ENCODE data around the gene ZNF277.

The ZNF277 gene

DNA sequence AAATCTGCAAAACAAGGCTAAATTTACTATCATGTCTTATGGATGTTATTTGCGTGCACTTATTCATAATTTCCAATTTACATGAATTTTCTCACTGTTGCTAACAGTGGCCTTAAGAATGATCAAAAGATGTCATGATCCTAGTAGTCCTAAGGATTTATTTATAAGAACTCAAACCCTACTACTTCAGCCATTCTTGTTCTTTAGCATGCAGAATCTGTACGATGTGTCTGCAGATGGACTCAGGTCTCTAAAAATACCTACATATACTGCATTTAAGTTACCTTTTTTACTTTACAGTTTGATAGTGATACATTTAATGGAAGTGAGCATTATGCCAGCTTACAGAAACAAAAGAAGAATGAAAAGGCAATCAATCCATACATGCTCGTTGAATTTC lies 91.2 kb downstream of the ZNF277 start:
- no peak for TF ChIP-seq CTCF (IDR thresholded peaks at IDR 0.05; ENCODE audit: borderline replicate concordance, control extremely low read depth, extremely low read depth, insufficient read depth, missing control alignments)
- in situ Hi-C loops (cut with MboI; ENCODE audit: low sequenced_read_pairs, unreplicated experiment), result no loop called here
- no peak for DNase-seq (ENCODE audit: low spot score)

GRCh38 chr7:112298543-112299100 lies 92.1 kb downstream of the ZNF277 start:
- TF ChIP-seq CTCF (IDR thresholded peaks at IDR 0.05; ENCODE audit: borderline replicate concordance, control extremely low read depth, extremely low read depth, insufficient read depth, missing control alignments), result no peak
- in situ Hi-C loops (cut with MboI; ENCODE audit: low sequenced_read_pairs, unreplicated experiment), result no loop called here
- no peak for DNase-seq (ENCODE audit: low spot score)

DNA sequence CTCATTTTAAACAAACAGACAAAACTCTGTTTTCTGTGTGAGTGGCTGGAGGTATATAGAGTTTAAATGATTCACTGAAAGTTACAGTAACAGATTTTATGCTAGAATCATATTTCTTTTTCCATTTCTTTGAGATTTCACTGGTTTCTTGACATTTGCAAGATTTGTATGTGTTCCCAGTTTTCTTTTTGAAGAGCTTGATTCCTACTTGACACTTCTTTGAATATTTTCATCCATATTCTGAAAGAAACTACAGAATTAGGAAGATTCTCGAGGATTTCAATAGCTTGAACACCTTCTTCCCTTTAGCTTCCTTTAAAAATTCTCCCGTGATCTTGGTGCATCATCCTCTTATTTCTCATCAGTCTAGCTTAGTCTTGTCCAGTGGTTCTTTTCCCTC lies 93.6 kb downstream of the ZNF277 start:
- in situ Hi-C loops (cut with MboI; ENCODE audit: low sequenced_read_pairs, unreplicated experiment), result no loop called here
- TF ChIP-seq CTCF (IDR thresholded peaks at IDR 0.05; ENCODE audit: borderline replicate concordance, control extremely low read depth, extremely low read depth, insufficient read depth, missing control alignments), result no peak

DNA sequence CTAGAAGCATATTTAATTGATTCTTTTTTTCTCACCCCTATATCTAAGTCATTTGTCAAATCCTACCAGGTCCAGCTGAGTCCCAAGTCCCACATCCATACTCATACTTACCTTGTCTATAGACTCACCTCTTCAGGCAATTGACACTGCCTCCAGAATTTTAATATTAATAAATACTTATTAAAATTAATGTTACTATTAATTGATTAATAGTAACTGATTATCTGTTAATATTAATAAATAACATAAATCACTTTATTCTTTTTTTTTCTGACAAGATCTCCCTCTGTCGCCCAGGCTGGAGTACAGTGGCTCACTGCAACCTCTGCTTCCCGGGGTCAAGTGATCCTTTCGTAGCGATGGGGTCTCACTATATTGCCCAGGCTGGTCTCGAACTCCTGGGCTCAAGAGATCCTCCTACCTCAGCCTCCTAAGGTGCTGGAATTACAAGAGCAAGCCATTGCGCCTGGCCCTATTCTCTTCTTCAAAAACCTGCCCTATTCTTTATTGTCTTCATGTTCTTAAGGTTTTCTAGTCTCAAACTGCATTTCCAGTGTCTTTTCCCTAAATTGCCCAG lies 94.4 kb downstream of the ZNF277 start:
- in situ Hi-C loops (cut with MboI; ENCODE audit: low sequenced_read_pairs, unreplicated experiment), result no loop called here
- DNase-seq (ENCODE audit: low spot score), result no peak
- TF ChIP-seq CTCF (IDR thresholded peaks at IDR 0.05; ENCODE audit: borderline replicate concordance, control extremely low read depth, extremely low read depth, insufficient read depth, missing control alignments), result no peak

More for the DNA sequence above, 93.6 kb downstream of the ZNF277 start:
- no peak for DNase-seq (ENCODE audit: low spot score)

- no peak for TF ChIP-seq CTCF (IDR thresholded peaks at IDR 0.05; ENCODE audit: borderline replicate concordance, control extremely low read depth, extremely low read depth, insufficient read depth, missing control alignments)
- in situ Hi-C loops (cut with MboI; ENCODE audit: low sequenced_read_pairs, unreplicated experiment), result no loop called here
- no peak for DNase-seq (ENCODE audit: low spot score)
Observed at GRCh38 chr7:112302566-112302965, 96.1 kb downstream of the ZNF277 start.

DNA sequence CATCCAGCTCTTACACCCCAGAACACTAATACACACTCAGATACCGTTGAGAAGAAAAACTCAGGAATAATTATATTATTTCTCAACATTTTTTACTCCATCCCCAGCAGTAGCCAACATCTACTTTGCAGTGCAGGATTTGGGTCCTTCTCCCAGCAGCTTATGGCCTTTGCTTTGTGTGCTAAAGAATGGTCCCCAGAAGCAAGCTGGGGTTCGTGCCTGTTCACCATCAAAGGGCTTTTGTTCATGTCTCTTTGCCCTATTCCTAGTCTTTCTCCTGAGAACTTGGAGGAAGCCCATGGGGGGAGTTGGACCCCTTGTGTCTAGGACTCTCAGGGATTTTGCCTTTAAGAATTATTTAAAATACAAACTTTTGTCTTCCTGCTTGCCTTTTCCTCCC lies 100.4 kb downstream of the ZNF277 start:
- no peak for TF ChIP-seq CTCF (IDR thresholded peaks at IDR 0.05; ENCODE audit: borderline replicate concordance, control extremely low read depth, extremely low read depth, insufficient read depth, missing control alignments)
- in situ Hi-C loops (cut with MboI; ENCODE audit: low sequenced_read_pairs, unreplicated experiment), result no loop called here
- no peak for DNase-seq (ENCODE audit: low spot score)
